GM19468 (cell line): ENCODE measurements around the gene WFS1.

Experiments used
- ATAC-seq: cut with Tn5 transposase; IDR thresholded peaks from one replicate; pipeline ENCODE4 v1.9.1; 2021; ENCODE audit warnings: mild to moderate bottlenecking, moderate library complexity, moderate number of reproducible peaks; ENCODE audit not compliant: unreplicated experiment; ENCODE audit errors: extremely low read depth

The WFS1 gene

GRCh38 chr4:6277935-6278800, 8.5 kb downstream of the WFS1 start:
- no peak for ATAC-seq

GRCh38 chr4:6278801-6279197, 9.1 kb downstream of the WFS1 start:
- ATAC-seq, result peak; percentile 82

GRCh38 chr4:6279582-6280289, 10.1 kb downstream of the WFS1 start:
- ATAC-seq, result no peak

- no peak for ATAC-seq
Observed at GRCh38 chr4:6280365-6280996, 10.8 kb downstream of the WFS1 start.

- ATAC-seq, result no peak
Observed at GRCh38 chr4:6281436-6282313, 12.0 kb downstream of the WFS1 start.

- ATAC-seq, result no peak
Observed at GRCh38 chr4:6282314-6282771, 12.7 kb downstream of the WFS1 start.

- no peak for ATAC-seq
Observed at GRCh38 chr4:6283282-6283681, 13.6 kb downstream of the WFS1 start.

- no peak for ATAC-seq
Observed at GRCh38 chr4:6287017-6287788, 17.6 kb downstream of the WFS1 start.

GRCh38 chr4:6288342-6288741, 18.7 kb downstream of the WFS1 start:
- ATAC-seq, result no peak

- ATAC-seq, result no peak
Observed at GRCh38 chr4:6288871-6289270, 19.2 kb downstream of the WFS1 start.

GRCh38 chr4:6290256-6290655, 20.6 kb downstream of the WFS1 start:
- no peak for ATAC-seq

GRCh38 chr4:6290769-6291547, 21.3 kb downstream of the WFS1 start:
- no peak for ATAC-seq

- ATAC-seq, result no peak
Observed at GRCh38 chr4:6291784-6292297, 22.2 kb downstream of the WFS1 start.

GRCh38 chr4:6292376-6293096, 22.9 kb downstream of the WFS1 start:
- ATAC-seq, result no peak

- no peak for ATAC-seq
Observed at GRCh38 chr4:6293097-6293445, 23.4 kb downstream of the WFS1 start.

GRCh38 chr4:6293661-6294060, 24.0 kb downstream of the WFS1 start:
- no peak for ATAC-seq

GRCh38 chr4:6294705-6295421, 25.2 kb downstream of the WFS1 start:
- no peak for ATAC-seq
